ENCODE measurements around the gene DPP6.

DPP6 gene

GRCh38 chr7:154777908-154778307 is 725.7 kb downstream of the DPP6 start:
- H3K4me3 ChIP-seq (ENCODE audit: low read depth in 1 of 2, low read length in 1 of 2): no peak overlapping the region
- H3K9me3 ChIP-seq: no peaks in the 10 kb centered on the region
- H3K4me1 ChIP-seq (ENCODE audit: control insufficient read depth in 1 of 2, insufficient read depth in 1 of 2, low read depth in 1 of 2, low read length in 1 of 2): no peaks in the 10 kb centered on the region
- TF ChIP-seq CTCF (IDR thresholded peaks at IDR 0.05): no peak
- H3K27me3 ChIP-seq: no peaks in the 10 kb centered on the region
- H3K27ac ChIP-seq: no peak overlapping the region
- no peaks in the 10 kb centered on the region for H3K36me3 ChIP-seq

GRCh38 chr7:154781369-154782303 is 729.4 kb downstream of the DPP6 start:
- H3K27ac ChIP-seq: no peak overlapping the region
- no peaks in the 10 kb centered on the region for H3K4me1 ChIP-seq (ENCODE audit: control insufficient read depth in 1 of 2, insufficient read depth in 1 of 2, low read depth in 1 of 2, low read length in 1 of 2)
- no peaks in the 10 kb centered on the region for H3K27me3 ChIP-seq
- no peaks in the 10 kb centered on the region for H3K9me3 ChIP-seq
- no peak for TF ChIP-seq CTCF (IDR thresholded peaks at IDR 0.05)
- no peak overlapping the region for H3K4me3 ChIP-seq (ENCODE audit: low read depth in 1 of 2, low read length in 1 of 2)
- H3K36me3 ChIP-seq: no peaks in the 10 kb centered on the region

- H3K36me3 ChIP-seq: no peaks in the 10 kb centered on the region
- no peaks in the 10 kb centered on the region for H3K27me3 ChIP-seq
- H3K4me1 ChIP-seq (ENCODE audit: control insufficient read depth in 1 of 2, insufficient read depth in 1 of 2, low read depth in 1 of 2, low read length in 1 of 2): no peaks in the 10 kb centered on the region
- H3K27ac ChIP-seq: no peak overlapping the region
- no peaks in the 10 kb centered on the region for H3K9me3 ChIP-seq
- no peak overlapping the region for H3K4me3 ChIP-seq (ENCODE audit: low read depth in 1 of 2, low read length in 1 of 2)
- TF ChIP-seq CTCF (IDR thresholded peaks at IDR 0.05): no peak
Measured at GRCh38 chr7:154783281-154783909, 731.2 kb downstream of the DPP6 start.

- H3K9me3 ChIP-seq: no peaks in the 10 kb centered on the region
- no peaks in the 10 kb centered on the region for H3K4me1 ChIP-seq (ENCODE audit: control insufficient read depth in 1 of 2, insufficient read depth in 1 of 2, low read depth in 1 of 2, low read length in 1 of 2)
- H3K27ac ChIP-seq: no peak overlapping the region
- H3K27me3 ChIP-seq: no peaks in the 10 kb centered on the region
- no peaks in the 10 kb centered on the region for H3K36me3 ChIP-seq
- TF ChIP-seq CTCF (IDR thresholded peaks at IDR 0.05): no peak
- H3K4me3 ChIP-seq (ENCODE audit: low read depth in 1 of 2, low read length in 1 of 2): no peak overlapping the region
Measured at GRCh38 chr7:154785898-154786297, 733.7 kb downstream of the DPP6 start.

GRCh38 chr7:154789404-154789803 is 737.2 kb downstream of the DPP6 start:
- Histone ChIP-seq H3K27me3 (peaks cover 11% of the 10 kb centered on the region), H3K36me3 (no peaks in the 10 kb centered on the region), H3K4me3 (ENCODE audit: low read depth in 1 of 2, low read length in 1 of 2) (no peak overlapping the region), H3K4me1 (ENCODE audit: control insufficient read depth in 1 of 2, insufficient read depth in 1 of 2, low read depth in 1 of 2, low read length in 1 of 2) (no peaks in the 10 kb centered on the region), H3K9me3 (no peaks in the 10 kb centered on the region), H3K27ac (no peak overlapping the region)
- no peak for TF ChIP-seq CTCF (IDR thresholded peaks at IDR 0.05)

Measured in neutrophil (primary cell).